KBM-7 (cell line): ENCODE results near the gene STX12.
A peak's percentile ranks its signal among the peaks of the same experiment; 100 is the strongest.
"Not testable (repeated sequence)": the region's sequence is repeated elsewhere in the genome, so short reads cannot be mapped to it uniquely, and the experiment has no call there.

Experiments
- DNase-seq: peaks from one replicate; pipeline ENCODE4 v3.0.0-alpha.2; 2015
- in situ Hi-C: fragments of 300-500 bp; cut with MboI; formaldehyde crosslinking; loops from 2 replicates; pipeline ENCODE4 v1.14.3; 2020; ENCODE audit warnings: low sequenced_read_pairs, low pct_unique_long_range_greater_than_20kb, mixed read lengths

Gene STX12

DNA sequence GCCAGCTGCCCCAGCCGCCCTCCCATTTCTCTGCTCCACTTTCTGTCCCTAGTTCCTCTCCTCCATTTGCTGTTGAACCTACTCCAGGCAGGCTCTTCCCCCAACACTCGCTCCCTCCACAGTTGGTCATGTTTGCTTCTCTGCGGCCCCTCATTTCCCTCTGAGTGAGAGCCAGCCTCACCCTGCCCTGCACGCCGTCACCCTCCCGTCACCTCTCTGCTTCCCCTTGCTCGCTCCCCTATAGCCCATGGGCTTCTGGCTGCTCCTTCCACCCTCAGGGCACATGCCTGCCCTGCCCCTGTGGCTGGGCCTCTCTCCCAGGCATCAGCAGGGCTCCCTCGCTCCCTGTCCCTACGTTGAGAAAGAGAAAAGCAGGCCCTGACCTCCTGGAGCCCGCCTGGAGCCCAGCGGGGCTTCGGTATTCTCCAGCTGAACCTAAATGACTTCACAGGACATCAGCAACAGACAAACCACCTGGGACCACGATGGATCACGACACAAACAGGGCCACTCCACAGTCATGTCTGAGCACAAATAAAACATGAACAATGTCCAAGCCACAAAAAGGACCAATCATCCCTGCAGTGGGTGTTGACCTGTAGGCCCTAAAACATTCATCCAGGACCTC lies 86.0 kb downstream of the STX12 start:
- DNase-seq, result no peak
- in situ Hi-C loops, result loop anchor here (25.0 kb wide), 1 partner anchor 128 kb away; no protein-coding TSS in a partner anchor

DNA sequence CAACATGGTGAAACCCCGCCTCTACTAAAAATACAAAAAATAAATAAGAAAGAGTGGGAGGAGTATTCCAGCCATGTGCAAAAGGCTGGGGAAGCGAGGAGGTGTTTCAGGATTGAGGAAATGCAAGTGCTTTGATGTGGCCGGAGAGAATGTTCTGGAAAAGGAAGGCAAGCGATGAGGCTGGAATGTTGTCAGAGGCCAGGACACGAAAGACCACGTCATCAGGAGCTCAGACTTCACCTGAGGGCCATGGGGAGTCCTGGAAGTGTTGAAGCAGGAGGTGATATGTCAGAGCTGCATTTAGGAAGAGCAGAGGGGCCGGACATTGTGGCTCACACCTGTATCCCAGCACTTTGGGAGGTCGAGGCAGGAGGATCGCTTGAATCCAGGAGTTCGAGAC lies 88.4 kb downstream of the STX12 start:
- no peak for DNase-seq
- in situ Hi-C loops, result loop anchor here (25.0 kb wide), 1 partner anchor 126 kb away; no protein-coding TSS in a partner anchor

DNA sequence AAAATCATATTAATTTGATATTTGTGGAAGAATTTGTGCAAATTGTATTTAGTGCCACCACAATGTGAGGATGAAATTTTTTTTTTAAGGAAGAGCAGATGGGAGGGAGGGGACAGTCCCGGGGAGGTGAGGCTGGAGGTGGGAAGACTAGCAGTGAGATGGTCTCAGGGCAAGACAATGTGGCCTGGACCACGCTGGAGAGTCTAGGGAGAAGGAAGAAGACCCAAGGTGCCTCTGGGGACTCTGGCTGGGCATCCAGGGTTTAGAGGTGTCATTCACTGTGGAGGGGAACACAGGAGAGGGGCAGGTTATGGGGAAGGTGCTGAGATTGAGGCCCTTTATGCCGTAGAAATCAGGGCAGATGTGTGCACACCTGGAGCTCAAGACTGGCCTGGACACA lies 89.0 kb downstream of the STX12 start:
- in situ Hi-C loops, result loop anchor here (25.0 kb wide), 1 partner anchor 125 kb away; no protein-coding TSS in a partner anchor

DNA sequence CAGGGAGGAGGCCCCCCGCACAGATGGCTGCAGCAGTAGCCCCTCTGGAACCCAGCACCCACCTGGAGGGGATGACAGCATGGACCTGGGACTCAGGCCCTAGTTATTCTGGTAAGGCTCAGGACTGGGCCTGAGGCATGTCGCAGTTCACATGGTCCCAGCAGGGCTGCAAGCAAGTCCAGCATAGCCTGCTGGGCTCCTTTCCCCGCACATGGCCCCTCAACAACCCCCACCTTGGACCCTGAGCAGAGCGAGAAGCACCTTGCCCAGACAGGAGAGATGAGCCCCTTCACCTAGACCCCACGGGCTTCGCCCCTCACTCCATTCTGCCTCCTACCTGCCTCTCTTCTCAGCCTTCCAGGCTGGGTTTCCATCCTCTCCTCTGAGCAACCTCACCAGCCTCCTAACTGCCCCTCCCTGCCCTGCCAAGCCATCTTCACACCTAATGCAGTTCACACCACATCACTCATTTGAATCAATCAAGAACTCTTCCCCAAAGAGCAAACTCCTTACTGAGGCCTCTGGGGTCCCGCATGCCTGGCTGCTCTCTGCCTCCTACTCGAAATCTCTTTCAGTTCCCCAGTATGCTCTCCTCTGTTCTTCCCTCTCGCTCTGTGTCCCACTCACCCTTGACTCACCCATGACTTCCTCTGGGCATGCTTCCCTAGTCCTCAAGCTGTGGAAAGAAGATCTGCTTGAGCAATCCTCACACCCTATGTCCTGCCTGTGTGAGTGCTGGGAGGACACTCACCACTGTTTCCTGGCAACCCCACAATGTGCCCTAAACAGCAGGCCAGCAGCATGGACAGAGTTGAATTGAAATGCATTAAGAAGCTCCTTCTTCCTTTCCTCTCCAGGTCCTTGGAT lies 89.9 kb downstream of the STX12 start:
- peak; percentile 82 for DNase-seq
- in situ Hi-C loops, result loop anchor here (25.0 kb wide), 1 partner anchor 124 kb away; no protein-coding TSS in a partner anchor

More for the DNA sequence above, 89.0 kb downstream of the STX12 start:
- no peak for DNase-seq

DNA sequence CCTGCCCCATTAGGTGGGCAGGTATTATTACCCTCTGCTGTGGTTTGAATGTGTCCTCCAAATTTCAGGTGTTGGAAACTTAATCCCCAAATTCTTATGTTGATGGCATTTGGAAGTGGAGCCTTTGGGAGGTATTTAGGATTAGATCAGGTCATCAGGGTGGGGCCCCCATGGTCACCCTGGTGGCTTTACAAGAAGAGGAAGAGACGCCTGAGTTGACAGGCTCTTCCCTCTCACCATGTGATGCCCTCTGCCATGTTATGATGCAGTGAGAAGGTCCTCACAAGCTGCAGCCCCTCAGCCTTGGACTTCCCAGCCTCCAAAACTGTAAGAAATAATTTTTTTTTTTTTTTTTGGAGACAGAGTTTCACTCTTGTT lies 90.5 kb downstream of the STX12 start:
- DNase-seq, result no peak
- in situ Hi-C loops, result loop anchor here (25.0 kb wide), 1 partner anchor 124 kb away; no protein-coding TSS in a partner anchor

DNA sequence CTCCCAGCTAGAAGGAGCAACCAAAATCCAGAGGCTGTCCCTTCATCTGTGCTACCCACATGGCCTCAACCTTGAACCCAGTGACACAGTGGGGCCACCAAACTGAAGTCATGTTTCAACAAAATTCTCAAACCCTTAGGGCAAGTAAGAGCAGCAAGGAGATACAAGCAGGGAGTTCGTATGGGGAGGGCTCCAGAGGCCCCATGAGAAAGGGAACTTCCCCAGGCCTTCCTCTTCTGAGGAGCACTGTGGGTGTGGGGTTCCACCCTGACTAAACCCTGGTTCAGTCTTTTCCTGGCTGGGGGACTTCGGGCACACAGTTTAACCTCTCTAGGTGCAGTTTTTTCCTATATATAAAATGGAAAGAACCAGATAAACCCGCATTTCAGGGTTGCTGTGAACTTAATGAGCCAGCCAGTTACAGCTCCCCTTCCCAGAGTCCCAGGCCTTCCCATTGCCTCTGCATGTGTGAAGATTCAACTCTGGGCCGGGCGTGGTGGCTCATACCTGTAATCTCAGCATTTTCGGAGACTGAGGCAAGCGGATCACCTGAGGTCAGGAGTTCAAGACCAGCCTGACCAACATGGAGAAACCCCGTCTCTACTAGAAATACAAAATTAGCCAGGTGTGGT lies 91.4 kb downstream of the STX12 start:
- peak; percentile 53 for DNase-seq
- in situ Hi-C loops, result loop anchor here (25.0 kb wide), 1 partner anchor 123 kb away; no protein-coding TSS in a partner anchor

DNA sequence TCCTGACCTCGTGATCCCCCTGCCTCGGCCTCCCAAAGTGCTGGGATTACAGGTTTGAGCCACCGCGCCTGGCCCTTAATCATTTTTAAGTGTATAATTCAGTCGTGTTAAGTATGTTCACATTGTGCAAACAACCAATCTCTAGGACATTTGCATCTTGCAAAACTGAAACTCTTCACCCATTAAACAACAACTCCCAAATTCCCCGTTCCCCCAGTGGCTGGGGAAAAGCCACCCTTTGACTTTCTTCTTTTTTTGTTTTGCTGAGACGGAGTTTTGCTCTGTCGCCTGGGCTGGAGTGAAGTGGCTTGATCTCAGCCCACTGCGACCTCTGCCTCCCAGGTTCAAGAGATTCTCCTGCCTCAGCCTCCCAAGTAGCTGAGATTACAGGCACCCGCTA lies 92.8 kb downstream of the STX12 start:
- DNase-seq, result no peak
- in situ Hi-C loops, result loop anchor here (25.0 kb wide), 1 partner anchor 121 kb away; no protein-coding TSS in a partner anchor

DNA sequence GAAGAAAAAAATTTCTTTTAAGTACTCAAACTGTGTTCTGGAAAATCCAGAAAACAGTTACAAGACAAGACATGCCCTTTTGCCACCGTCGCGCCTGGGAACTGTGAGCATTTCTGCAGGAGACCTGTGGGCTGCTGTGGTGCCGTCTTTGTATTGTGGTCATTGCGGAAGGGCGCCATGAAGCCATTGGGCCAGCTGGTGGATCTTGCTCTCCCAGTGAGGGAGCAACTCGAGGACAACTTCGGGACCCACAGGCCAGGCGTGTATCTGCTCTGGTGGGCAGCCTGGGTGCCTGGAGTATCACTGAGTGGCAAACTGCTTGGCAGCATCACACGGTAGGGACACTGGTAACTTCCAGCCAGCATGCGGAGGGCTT lies 95.5 kb downstream of the STX12 start:
- DNase-seq, result no peak
- in situ Hi-C loops, result loop anchor here (25.0 kb wide), 1 partner anchor 119 kb away; no protein-coding TSS in a partner anchor

DNA sequence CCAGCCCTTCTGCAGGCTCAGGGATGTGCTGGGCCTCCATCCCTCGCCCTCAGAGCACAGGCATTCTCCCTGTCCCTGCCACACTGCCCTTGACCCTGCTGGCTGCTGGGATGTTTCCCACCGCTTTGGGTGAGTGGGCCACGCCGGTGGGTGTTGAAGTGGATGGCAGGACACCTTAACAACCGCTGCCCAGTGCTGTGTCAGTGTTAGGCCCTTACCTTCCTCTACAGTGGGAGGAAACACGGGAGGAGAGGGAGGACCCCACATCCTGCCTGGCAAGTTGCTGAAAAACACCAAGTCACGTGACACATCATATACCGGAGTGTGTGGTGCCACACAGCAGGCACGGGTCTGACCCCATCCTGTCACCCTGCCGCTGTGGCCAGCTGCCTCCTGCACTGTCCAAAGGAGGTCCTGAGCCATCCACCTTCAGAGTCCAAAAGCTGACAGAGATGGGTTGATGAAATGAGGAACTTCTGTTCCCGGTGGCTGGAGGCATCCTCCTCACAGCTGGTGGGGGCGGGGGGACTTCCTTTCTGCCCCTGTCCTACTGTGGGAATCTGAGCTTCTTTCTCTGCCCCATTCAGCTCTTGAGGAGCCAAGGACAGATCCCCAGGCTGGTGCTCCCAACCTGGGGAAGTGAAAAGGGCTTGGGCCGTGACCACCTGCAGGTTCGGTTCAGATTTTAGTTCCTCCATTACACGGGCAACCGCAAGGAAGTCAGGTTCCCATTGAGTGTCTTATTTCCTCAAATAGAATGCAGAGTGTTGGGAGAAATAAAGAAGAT lies 96.1 kb downstream of the STX12 start:
- peak; percentile 88 for DNase-seq
- in situ Hi-C loops, result loop anchor here (25.0 kb wide), 1 partner anchor 118 kb away; no protein-coding TSS in a partner anchor

DNA sequence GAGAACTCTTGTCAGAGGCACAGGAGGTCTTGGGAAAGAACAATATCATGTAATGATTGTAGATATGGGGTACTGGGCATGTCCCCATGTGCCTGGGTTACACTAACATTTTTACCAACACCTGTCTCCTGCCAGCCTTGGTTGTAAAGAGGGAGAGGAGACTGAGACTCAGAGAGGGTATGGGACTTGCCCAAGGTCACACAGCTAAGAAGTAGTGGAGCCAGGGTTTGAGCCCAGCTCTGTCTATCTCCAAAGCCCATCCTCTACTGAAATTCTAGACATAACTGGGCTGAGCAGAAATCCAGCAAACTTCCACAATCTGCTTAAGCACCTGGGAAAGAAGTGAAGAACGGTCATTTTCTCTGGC lies 96.7 kb downstream of the STX12 start:
- in situ Hi-C loops, result loop anchor here (25.0 kb wide), 1 partner anchor 118 kb away; no protein-coding TSS in a partner anchor
- no peak for DNase-seq

DNA sequence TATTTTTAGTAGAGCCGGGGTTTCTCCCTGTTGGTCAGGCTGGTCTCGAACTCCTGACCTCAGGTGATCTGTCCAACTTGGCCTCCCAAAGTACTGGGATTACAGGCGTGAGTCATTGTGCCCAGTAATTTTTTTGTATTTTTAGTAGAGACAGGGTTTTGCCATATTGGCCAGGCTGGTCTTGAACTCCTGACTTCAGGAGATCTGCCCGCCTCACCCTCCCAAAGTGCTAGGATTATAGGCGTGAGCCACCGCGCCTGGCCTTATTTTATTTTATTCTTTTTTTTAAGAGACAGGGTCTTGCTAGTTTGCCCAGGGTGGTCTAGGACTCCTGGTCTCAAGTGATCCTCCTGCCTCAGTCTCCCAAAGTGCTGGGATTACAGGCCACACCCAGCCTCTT lies 98.1 kb downstream of the STX12 start:
- in situ Hi-C loops, result loop anchor here (25.0 kb wide), 1 partner anchor 116 kb away; no protein-coding TSS in a partner anchor
- not testable (repeated sequence) for DNase-seq

DNA sequence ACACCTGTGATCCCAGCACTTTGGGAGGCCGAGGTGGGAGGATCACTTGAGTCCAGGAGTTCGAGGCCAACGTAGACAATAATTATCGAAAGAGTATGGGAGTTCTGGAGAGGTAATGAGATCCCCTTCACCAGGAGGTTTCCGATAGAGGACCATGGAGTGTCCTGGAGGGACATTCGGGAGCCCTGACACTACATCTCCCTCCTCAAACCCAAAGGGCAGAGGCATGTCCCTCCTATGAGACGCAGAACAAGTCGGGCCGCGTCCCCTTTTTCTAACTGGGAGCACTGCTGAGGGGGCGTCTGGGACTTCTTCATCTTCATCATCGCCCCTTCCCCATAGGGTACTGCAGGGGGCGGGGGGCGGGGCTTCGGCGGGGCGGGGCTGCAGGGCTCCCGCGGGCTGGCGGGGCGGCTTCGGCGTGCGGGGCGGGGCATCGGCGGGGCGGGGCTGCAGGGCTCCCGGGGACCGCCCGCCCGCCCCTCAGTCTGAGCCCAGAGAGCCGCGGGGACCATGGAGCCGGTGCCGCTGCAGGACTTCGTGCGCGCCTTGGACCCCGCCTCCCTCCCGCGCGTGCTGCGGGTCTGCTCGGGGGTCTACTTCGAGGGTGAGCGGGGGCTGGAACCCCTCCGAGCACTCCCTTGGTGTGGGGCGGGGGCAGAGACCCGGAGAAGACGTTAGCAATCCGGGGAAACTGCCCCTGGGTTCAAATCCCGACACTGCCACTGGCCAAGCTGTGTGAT lies 99.2 kb downstream of the STX12 start, which contains the start of gene THEMIS2:
Gene THEMIS2, plus strand, starts transcription at position 486 of the 743 bp plus-strand sequence. Its CDS starts 28 bp downstream, at position 514.
- in situ Hi-C loops, result loop anchor here (25.0 kb wide), 1 partner anchor 115 kb away; no protein-coding TSS in a partner anchor
- peak; percentile 42 for DNase-seq

DNA sequence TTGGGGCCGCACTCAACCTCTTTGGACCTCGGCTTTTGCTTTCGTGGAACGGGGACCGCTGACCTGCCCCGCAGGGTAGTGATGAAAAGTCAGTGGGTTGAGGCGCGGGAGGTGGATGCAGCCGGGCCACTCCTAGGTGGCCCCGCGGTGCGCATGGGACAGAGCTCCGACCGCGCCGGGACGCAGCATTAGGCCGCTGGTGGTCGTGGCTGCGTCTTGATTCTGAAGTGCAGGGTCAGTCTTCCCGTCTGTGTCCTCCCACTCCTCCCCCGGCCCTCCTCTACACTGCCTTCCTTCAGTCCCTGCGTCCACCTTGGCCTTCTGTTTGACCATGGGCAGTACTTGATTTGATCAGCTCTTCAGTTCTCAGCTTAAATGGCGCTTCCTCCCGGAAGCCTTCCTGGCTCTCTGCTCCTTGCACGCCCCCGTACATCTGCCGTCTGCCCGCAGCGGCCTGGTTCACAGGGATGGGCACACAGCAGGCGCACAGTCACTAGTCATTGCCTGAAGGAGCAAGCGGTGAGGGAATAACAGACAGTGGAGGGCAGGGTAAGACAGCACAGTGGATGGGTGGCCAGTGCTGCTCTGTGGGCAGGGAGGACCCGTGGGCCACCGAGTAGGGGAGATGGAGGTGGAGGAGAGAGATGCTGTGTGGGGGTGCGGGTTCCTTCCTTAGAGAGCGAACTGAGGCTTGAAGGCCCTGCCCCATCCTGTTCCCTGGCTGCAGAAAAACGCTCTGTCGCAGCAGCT lies 100.0 kb downstream of the STX12 start:
- DNase-seq, result peak; percentile 24
- in situ Hi-C loops, result loop anchor here (25.0 kb wide), 1 partner anchor 114 kb away; no protein-coding TSS in a partner anchor

DNA sequence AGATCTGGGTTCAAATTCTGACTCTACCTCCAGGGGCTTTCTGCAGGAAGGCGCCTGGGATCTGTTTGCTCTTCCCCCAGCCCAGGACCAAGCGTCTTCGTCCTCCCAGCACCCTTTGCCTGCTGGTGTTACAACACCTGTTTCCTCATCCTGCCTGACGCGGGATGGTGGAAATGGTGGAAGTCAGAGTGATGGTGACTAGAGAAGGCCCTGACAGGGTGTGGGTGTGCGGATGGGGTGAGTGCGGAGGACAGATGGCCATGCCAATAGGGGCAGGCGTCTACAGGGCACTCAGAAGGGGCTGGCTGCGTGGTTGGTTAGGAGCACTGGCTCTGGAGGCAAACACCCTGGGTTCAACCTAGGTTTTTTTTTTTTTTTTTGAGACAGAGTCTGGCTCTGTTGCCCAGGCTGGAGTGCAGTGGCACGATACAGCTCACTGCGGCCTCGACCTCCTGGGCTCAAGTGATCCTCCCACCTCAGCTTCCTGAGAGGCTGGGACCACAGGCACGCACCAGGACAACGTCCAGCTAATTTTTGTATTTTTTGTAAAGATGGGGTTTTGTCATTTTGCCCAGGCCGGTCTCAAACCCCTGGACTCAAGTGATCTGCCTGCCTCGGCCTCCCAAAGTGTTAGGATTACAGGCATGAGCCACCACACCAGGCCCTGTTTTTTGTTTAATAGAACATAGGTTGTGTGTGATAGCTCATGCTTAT lies 100.8 kb downstream of the STX12 start:
- in situ Hi-C loops, result loop anchor here (25.0 kb wide), 1 partner anchor 113 kb away; no protein-coding TSS in a partner anchor
- DNase-seq, result peak; percentile 28
